Colonic mucosa (tissue), 4 donors: ENCODE data around the gene ANK3. TPM values are rescaled to one million over a fixed set of nuclear protein-coding genes. Genes with fewer than 3 reads are reported as not detected.
A peak's percentile ranks its signal among the peaks of the same experiment; 100 is the strongest.

Experiments
- DNase-seq: peaks from one replicate; pipeline ENCODE4 v3.0.0-alpha.2; 2020
- H3K27ac ChIP-seq: fragments of 200-600 bp; one replicate; pipeline ENCODE4 v1.8.0; 2021
- H3K27me3 ChIP-seq: fragments of 200-600 bp; one replicate; pipeline ENCODE4 v1.8.0; 2021
- H3K36me3 ChIP-seq: fragments of 200-600 bp; one replicate; pipeline ENCODE4 v1.8.0; 2021
- H3K4me1 ChIP-seq: fragments of 200-600 bp; one replicate; pipeline ENCODE4 v1.8.0; 2021; ENCODE audit warnings: mild to moderate bottlenecking
- H3K4me3 ChIP-seq: fragments of 200-600 bp; one replicate; pipeline ENCODE4 v1.8.0; 2021
- H3K9ac ChIP-seq, 2 donors: one replicate each; pipeline ENCODE4 v1.7.0; 2013; ENCODE audit warnings: control low read depth in 2 of 2, low read depth in 2 of 2, low read length in 2 of 2
- H3K9me3 ChIP-seq: fragments of 200-600 bp; one replicate; pipeline ENCODE4 v1.8.0; 2021
- CTCF ChIP-seq: fragments of 200-600 bp; IDR thresholded peaks from one replicate; pipeline ENCODE4 v1.8.0; 2022; ENCODE audit warnings: antibody characterized with exemption, mild to moderate bottlenecking
- intact Hi-C: fragments of 100-400 bp; cut with DNase I; formaldehyde crosslinking; loops from one replicate; pipeline ENCODE4 v1.14.1; 2022
- total RNA-seq, 2 donors: library from RNA; stranded (reverse); fragmentation: NEBNext Ultra II Directional in 1 of 2; extraction: Animal tissue kit (Norgen Biotek cat#: 25700) in 1 of 2; gene quantifications; one replicate each; pipeline ENCODE4 v1.2.1, GENCODE V29; 2021
- donor health status: healthy.
- donor health status: DM: no; HTN: no; CAD: no.
- donor health status: DM: no; HTN: no; CAD: no.

The ANK3 gene
- total RNA-seq, 2 donors from 2014 or later: 34.6 to 82.8 TPM

GRCh38 chr10:60208676-60209269 is 180.9 kb downstream of the ANK3 start:
- H3K4me3 ChIP-seq: no peak overlapping the region
- H3K27me3 ChIP-seq: no peaks in the 10 kb centered on the region
- H3K4me1 ChIP-seq: no peaks in the 10 kb centered on the region
- H3K36me3 ChIP-seq: no peaks in the 10 kb centered on the region
- no peak overlapping the region for H3K27ac ChIP-seq
- DNase-seq: no peak
- no peaks in the 10 kb centered on the region for H3K9me3 ChIP-seq
- no peak overlapping the region for H3K9ac ChIP-seq
- intact Hi-C loops: loop anchor here (10.0 kb wide), 1 partner anchor 226 kb away; no protein-coding TSS in a partner anchor
- TF ChIP-seq CTCF: peak; percentile 71

GRCh38 chr10:60207894-60208293 is 181.8 kb downstream of the ANK3 start:
- no peaks in the 10 kb centered on the region for H3K27me3 ChIP-seq
- intact Hi-C loops: loop anchor here (10.0 kb wide), 1 partner anchor 227 kb away; no protein-coding TSS in a partner anchor
- H3K36me3 ChIP-seq: no peaks in the 10 kb centered on the region
- no peaks in the 10 kb centered on the region for H3K4me1 ChIP-seq
- H3K9ac ChIP-seq: no peak overlapping the region
- DNase-seq: no peak
- H3K4me3 ChIP-seq: no peak overlapping the region
- H3K9me3 ChIP-seq: no peaks in the 10 kb centered on the region
- H3K27ac ChIP-seq: no peak overlapping the region
- TF ChIP-seq CTCF: no peak

- no peak overlapping the region for H3K27ac ChIP-seq
- no peak overlapping the region for H3K4me3 ChIP-seq
- H3K4me1 ChIP-seq: no peaks in the 10 kb centered on the region
- intact Hi-C loops: loop anchor here (10.0 kb wide), 1 partner anchor 228 kb away; no protein-coding TSS in a partner anchor
- H3K9me3 ChIP-seq: no peaks in the 10 kb centered on the region
- no peaks in the 10 kb centered on the region for H3K36me3 ChIP-seq
- no peak overlapping the region for H3K9ac ChIP-seq
- no peak for TF ChIP-seq CTCF
- peak; percentile 69 for DNase-seq
- H3K27me3 ChIP-seq: no peaks in the 10 kb centered on the region
Observed at GRCh38 chr10:60206735-60207134, 182.9 kb downstream of the ANK3 start.

- H3K9ac ChIP-seq: no peak overlapping the region
- no peaks in the 10 kb centered on the region for H3K9me3 ChIP-seq
- no peak overlapping the region for H3K27ac ChIP-seq
- no peak for TF ChIP-seq CTCF
- no peak overlapping the region for H3K4me3 ChIP-seq
- H3K4me1 ChIP-seq: no peaks in the 10 kb centered on the region
- intact Hi-C loops: loop anchor here (2.0 to 10.0 kb wide), 2 partner anchors 91 to 229 kb away; no protein-coding TSS in a partner anchor
- no peaks in the 10 kb centered on the region for H3K27me3 ChIP-seq
- no peak for DNase-seq
- no peaks in the 10 kb centered on the region for H3K36me3 ChIP-seq
Observed at GRCh38 chr10:60205741-60206140, 183.9 kb downstream of the ANK3 start.

- Histone ChIP-seq H3K9me3 (no peaks in the 10 kb centered on the region), H3K27me3 (no peaks in the 10 kb centered on the region), H3K4me3 (no peak overlapping the region), H3K9ac (no peak overlapping the region), H3K4me1 (no peaks in the 10 kb centered on the region), H3K36me3 (no peaks in the 10 kb centered on the region), H3K27ac (no peak overlapping the region)
- intact Hi-C loops: loop anchor here (2.0 to 10.0 kb wide), 2 partner anchors 89 to 231 kb away; no protein-coding TSS in a partner anchor
- peak; percentile 21 for TF ChIP-seq CTCF
- no peak for DNase-seq
Observed at GRCh38 chr10:60203993-60204618, 185.6 kb downstream of the ANK3 start.
